Stimulated activated CD8-positive, alpha-beta memory T cell treated with anti-CD3 and anti-CD28 coated beads, Interleukin-7, amount 100 ng/mL, for 1 hour (primary cell): ENCODE results near the gene IFNGR1.
"Not testable (repeated sequence)": the region's sequence is repeated elsewhere in the genome, so short reads cannot be mapped to it uniquely, and the experiment has no call there.

Source experiments
- DNase-seq, 2 donors: peaks; one replicate each; pipeline ENCODE4 v3.0.0-alpha.2; 2020; ENCODE audit warnings: low read depth in 2 of 2

The IFNGR1 gene

DNA sequence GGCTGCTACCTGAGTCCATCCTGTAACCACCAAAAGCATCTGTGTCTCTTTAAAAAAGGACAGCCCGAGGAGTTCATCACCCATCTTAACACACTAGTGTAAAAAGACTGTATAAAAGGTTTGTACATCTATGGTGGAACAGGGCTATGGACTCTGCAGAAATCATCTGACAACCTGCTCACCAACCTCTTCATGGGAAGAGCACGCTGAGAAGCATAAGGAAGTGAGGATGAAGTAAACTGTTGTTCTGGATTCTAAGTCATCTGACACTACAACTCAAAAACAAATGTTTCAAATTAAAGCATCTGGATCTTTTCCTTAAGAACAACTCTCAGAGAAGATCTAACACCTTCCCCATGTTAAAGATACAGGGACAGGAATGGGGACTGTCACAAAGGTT is 5.4 kb downstream of the IFNGR1 start:
- no peak for DNase-seq

DNA sequence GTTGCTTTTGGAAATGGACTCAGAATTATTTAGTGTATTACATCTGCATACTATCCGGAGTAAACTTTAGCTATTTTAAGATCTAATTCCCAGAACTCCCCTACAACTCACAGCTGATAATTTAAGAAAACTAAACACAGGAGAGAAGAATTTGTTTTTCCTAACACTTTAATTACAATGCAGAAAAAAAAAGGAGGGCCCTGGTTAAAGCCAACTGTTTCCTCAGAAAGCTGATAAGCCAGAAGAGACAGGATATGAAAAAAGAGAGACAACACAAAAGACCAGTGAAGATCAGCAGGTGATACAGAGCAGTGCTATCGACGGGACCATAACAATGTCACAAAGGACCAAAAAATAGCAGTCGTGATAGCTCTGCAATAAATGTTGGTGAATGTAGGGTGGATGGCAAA is 5.8 kb downstream of the IFNGR1 start:
- no peak for DNase-seq

DNA sequence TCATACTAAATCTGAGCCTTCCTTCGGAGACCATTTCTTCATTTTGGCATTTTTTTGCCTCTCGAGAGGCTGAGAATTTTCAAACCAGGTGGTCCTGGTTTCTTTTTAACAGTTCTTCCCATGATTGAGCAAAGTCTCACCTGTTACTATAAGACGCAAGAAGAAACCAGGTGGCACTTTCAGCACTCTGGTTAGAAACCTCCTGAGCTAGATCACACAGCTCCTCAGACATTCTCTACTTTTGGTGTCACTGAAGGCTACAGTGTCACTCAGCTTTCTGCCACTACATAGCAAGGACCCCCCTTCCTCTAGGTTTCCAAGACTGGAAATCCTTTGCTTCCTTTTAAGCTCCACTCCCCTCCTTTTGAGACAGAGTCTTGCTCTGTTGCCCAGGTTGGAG is 7.3 kb downstream of the IFNGR1 start:
- no peak for DNase-seq

DNA sequence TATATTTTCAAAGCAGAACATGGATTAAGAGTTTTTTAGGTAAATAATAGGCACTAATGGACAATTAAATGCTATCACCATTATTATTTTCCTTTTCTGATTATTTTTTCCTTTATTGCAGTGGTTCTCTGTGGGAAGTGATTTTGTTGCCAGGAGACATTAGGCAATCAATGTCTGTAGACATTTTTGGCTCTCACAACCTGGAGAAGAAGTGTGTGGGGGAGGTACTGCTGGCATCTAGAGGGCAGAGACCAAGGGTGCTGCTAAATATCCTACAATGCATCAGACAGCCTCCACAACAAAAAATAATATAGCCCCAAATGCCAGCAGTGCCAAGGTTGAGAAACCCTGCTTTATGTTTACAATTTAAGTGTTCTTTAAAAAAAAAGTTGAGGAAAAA is 8.3 kb downstream of the IFNGR1 start:
- no peak for DNase-seq

DNA sequence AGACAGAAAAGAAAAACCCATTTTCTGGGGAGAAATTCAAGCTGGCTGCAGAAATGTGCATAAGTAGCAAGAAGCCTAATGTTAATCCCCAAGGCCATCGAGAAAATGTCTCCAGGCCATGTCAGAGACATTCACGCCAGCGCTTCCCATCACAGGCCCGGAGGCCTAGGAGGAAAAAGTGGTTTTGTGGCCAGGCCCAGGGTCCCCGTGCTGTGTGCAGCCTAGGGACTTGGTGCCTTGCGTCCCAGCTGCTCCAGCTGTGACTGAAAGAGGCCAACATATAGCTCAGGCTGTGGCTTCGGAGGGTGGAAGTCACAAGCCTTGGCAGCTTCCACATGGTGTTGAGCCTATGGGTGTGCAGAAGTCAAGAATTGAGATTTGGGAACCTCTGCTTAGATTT is 10.9 kb downstream of the IFNGR1 start:
- no peak for DNase-seq

DNA sequence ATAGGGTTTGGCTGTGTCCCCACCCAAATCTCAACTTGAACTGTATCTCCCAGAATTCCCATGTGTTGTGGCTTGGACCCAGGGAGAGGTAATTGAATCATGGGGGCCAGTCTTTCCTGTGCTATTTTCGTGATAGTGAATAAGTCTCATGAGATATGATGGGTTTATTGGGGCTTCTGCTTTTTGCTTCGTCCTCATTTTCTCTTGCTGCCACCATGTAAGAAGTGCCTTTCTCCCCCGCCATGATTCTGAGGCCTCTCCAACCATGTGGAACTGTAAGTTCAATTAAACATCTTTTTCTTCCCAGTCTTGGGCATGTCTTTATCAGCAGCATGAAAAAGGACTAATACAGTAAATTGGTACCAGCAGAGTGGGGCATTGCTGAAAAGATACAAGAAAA is 11.7 kb downstream of the IFNGR1 start:
- DNase-seq: not testable (repeated sequence)

DNA sequence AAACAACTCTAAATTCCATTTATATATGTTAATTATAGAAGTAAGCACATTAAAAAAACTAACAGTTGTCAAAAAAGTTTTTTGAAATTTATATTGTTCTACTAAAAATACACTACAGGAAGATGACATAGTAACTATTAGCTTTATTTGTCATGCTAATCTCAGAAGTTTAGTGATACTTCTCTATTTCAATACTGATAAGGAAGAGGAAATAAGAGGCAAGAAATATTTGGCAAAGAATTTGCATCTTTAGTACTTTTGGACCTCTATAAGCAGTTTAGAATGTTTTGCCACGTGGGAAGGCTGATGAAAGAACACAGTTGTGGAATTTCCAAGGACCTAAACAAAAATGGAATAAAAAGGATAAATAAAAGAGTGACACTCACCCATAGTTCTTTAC is 12.6 kb downstream of the IFNGR1 start:
- DNase-seq: no peak

DNA sequence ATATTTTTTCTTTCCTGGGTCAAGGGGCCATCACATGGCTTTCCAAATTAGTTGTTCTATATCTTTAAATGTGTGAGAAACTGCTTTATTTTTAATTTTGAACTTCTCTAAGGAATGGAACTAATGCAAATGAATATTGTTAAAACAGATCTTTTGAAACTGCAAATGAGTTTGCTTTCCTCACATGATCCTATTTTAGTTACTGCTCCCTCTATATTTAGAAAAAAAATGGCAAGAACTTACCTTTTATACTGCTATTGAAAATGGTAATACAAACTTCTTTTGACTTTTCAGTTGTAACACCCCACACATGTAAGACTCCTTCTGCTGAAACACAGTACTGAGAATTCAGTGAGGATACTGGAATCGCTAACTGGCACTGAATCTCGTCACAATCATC is 15.9 kb downstream of the IFNGR1 start:
- DNase-seq: no peak

DNA sequence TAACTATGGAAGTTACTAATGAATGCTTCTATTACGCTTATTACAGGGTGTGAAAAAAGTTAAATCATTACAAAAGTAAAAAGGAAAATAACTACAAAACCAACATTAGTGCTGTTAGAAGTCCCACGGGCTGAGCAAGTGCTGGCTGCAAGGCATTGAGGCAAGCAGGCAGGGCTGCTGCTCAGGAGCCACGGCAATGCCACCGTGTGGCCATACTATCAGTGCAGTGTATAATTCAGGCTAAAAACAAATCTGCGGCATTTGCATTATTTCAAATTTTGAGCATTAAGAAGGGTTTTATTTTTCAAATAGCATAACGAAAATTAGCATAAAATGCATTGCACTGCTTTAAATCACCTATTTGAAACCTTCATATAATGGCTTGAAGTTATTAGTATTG is 17.1 kb downstream of the IFNGR1 start:
- no peak for DNase-seq

DNA sequence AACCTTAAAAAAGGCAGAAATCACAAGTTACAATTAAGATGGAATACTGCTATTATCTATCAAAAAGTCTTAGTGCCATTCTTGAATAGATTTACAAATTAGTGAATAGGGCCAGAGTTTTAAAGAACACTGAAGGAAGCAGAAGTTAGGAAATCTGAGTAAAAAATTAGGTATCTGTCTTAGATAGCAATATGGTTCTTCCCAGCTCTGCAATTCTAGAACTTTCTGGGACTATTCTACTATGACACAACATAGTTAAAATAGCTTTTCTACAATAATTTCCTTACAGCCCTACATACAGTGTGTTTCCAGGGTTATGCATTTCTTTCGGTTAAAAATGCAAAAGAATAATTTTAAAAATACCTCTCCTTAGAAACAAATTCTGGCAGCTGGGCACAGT is 18.2 kb downstream of the IFNGR1 start:
- no peak for DNase-seq

DNA sequence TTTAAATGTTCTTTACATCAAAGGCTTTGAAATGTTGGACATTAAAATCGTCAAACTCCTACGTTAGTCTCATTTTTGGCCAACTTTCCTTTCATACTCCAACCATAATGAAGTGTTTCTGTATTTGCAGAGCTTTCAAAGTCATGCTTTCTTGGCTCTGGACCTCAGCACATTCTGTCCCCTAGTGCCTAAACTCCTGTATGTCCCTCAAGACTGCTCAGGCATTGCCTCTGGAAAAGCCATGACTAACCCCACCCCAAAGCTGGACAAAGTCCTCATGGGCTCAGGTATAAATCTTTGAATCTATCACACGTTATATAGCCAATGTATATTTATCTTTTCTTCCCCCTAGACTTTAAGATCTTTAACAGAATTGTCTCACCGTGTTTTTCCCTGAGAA is 18.9 kb downstream of the IFNGR1 start:
- no peak for DNase-seq

DNA sequence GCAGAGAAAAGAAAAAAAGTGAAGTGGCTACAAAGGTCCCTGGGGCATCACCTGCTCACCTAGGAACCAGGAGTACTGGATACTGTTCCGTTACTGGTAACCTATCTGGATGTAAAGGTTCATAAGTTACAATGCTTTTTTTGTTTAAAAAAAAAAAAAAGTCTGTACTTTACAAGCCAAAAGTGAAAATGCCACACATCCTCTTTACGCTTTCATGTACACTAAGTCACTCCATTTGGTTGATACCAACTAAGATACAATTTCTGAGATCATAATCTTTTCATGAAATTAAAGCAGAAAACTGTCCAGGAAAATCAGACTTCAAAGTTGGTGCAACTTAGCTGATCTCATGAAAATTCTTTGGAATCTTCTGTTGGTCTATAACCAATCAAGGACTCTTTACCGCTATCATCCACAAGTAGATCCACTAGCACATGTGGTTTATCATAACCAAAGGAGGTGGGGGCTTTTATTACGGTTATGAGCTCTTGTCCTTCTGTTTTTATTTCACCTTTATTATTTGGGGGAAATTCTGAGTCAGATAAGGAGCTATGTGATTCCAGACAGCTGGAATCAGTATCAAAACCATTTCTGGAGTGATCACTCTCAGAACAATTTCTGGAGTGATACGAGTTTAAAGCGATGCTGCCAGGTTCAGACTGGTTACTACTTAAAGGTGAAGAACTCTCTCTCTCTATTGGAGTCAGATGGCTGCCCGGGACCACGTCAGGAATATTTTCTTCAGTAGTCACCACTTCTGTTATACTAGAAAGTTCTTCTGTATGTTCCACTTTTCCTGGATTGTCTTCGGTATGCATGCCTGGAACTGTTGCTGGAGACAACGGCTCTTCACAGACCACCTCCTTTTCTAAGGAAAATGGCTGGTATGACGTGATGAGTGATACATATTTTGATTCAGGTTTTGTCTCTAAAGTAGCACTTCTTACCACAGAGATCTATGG is 21.2 kb downstream of the IFNGR1 start:
- no peak for DNase-seq

DNA sequence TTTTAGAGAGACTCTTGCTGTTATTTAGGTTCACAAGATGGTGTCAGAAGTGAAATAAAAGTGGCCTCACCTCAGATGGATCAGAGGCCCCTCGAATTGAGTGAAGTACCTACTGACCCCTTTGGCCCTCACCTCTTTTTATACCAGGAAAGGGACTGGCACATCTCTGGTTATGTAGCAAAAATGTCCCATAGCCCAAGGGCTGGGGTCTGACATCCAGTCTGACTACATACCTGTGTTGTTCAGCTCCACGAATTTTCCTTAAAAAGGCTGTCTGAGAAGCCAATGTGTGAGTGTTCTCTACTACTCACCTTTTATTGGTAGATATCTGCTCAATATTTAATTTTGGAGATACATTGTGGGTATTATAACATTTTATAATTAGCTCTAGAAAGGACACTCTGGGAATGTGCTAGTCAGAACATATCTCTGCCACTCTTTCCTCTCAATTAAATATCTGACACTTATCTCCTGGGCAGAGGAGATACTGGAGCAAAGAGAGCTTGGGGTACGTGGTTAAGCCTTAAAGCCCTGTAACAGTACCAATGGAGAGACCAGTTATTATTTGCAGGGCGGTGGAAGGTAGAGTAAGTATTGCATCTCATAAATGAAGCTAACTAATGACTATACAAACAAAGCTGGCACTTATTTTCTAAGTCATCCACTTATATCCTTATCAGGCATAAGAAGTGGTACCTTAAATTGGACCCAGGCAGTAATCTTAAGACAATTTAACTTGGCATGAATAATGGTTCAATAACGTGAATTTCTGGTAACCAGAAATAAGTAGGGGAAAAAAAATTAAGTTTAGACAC is 25.7 kb downstream of the IFNGR1 start:
- no peak for DNase-seq

DNA sequence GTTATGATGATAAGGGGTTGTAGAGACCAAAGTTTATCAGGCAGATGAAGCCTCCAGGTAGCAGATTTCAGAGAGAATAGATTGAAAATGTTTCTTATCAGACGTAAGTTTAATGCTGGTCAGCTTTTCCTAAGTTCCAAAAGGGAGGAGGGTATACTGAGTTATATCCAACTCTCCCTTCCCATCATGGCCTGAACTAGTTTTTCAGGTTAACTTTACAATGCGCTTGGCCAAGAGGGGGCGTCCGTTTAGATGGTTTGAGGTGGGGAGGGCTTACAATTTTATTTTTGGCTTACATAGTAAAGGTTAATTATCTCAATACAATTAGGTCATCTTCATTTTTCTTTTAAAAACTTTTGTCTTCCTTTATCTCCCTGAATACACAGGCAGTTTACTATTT is 26.4 kb downstream of the IFNGR1 start:
- DNase-seq: no peak

DNA sequence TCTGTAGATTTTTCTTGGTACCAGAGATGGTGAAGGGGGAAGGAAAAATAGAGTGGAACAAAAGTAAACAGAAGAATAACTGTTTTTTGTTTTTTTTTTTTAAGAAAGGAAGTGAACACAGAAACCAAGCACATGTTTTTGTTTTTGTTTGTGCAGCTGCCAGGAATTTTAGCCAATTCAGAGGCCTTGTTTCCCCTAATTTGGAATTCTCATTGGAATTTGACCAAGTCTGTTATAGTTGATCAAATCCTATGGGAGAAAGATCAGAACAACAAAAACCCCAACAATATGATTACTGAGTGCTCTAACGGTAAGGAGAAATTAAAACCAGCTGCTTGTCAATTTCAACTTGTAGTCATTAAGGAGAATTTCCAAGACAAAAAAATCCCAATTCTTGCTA is 27.5 kb downstream of the IFNGR1 start:
- no peak for DNase-seq

DNA sequence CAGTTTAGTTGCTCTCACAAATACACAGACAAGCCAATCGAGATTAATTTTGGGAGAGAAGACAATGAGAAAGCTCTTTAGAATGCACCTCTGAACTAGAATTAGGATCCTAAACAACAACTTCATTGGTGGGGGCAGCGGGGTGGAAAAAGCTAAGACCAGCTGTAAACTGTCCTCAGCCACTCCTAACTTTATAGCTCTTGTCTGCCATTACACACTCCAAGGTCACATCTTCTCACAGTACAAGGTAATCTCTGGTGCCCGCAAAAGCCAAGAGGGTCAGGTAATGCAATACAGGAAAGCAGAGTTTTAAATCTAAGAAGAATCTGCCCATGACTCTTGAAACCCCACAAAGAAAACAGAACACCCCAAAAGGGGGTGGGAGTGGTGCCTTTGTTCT is 27.9 kb downstream of the IFNGR1 start:
- DNase-seq: no peak

DNA sequence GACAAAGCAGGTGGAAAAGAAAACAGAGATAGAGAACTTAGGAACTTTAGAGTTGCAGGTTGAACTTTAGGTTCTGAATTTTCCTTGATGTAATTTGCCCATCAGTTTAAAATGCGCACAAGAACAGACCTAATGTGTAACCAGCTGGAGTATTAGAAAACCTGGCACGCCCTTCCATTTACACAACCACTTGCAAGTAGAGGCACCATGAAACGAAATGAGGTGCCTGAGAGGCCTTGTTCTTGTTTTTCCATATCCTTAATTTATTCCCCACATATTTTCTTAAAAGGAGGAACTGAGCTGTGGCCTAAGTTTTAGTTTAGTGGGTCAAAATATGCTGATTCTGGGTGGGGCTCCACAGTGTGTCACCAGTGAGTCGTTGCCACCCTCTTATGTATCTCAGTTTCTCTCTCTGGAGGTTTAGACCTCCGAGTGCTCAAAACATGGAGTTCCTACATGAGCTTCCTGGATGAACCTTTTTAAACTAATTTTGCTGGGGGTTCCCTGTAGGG is 28.5 kb downstream of the IFNGR1 start:
- no peak for DNase-seq

DNA sequence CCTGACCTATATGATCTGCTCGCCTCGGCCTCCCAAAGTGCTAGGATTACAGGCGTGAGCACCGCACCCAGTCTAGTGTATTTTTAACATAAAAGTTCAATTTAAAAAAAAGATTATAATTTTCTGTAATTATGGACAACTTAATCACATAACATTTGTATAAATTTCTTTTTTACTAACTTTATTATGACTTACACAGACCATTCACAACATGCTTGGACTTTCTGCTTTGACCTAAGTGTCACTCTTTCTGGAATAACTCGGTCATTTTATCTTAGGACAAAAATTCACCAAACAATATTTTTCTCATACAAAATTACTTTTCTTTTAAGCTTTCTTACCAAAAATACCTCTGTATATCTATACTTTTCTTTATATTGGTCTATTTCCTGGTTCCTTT is 30.3 kb downstream of the IFNGR1 start:
- no peak for DNase-seq

DNA sequence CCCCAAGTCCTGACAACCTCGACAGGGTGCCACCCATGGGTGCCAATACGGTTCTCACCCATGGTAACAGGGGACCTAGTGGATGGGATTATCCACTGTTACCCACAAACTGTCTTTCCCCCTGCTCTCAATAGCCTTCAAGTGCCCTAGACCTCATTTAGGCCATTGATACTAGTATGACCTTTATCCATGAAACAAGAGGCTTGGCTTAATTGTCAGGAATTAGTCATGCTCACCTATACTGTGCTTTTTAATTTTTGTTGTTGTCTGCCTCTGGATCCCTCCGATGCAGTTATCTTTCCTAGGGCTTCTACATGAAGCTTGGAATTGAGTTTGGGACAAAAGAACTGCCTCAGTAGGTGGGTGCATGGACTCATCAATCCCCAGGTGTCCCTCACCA is 33.9 kb downstream of the IFNGR1 start:
- DNase-seq: no peak

DNA sequence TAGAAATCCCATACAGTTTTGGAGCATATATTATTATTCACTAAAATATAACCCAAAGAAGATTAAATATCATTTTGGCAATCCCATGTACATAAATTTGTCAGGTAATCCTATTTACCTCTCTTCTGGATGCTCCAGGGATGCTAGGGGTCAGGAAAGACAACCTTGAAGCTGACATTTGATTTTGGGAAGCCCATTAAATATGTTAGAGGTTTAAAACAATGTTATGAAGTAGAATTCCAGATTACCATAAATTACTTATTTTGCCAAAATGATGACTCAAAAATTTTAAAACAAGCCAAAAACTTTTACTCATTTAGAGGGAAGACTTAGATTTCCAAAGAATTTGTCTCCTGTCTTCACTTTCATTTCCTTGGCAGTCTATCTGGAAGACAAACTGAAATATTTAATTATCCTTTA is 36.5 kb downstream of the IFNGR1 start:
- no peak for DNase-seq

DNA sequence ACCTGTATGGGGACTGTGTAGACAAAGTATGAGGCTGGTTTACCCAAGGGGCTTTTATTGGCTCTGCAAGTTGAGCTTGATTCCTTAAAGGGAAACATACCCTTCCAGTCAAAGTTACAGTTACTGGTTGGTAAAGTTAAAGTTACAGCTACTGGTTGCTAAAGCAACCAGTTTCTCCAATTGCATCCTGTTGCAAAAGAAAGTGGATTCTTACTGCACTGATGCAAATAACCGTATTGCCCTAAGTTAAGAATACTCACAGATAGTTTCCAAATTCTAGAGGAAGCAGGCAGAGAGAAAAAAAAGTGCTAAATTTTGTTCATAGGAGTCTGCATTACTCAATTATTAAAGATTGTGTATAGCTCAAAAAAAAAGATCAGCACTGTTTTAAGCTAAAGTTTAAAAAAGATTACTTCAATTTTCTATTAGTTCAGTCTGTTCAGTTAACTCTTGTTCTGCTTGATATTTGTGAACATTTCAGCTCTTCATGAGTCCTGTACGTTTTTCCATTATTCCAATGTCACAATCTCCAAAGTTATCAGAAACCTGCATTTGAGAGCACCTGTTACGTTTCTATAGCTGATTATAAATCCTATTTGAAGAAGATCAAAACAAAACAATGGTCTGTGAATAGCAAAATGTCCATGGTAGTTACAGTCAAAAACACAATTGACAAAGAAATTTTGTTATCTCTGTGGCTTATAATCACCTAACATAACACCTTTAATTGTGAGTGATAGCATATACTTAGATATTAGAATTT is 37.1 kb downstream of the IFNGR1 start:
- no peak for DNase-seq

DNA sequence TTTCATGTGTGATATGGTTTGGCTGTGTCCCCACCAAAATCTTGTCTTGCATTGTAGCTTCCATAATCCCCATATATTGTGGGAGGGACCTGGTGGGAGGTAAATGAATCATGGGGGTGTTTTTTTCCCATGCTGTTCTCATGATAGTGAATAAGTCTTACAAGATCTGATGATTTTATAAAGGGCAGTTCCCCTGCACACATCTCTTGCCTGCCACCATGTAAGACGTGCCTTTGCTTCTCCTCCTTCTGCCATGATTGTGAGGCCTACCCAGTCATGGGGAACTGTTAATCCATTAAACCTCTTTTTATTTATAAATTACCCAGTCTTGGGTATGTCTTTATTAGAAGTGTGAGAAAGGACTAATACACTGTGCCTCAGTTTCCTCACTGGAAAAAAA is 41.6 kb downstream of the IFNGR1 start:
- no peak for DNase-seq
